ENCODE results near the gene DUSP3. TPM values are rescaled to one million over a fixed set of nuclear protein-coding genes. Genes with fewer than 3 reads are reported as not detected.

DUSP3 gene
- total RNA-seq, 3 donors from 2014 or later = 46.9 to 123 (median 62.9) TPM

DNA sequence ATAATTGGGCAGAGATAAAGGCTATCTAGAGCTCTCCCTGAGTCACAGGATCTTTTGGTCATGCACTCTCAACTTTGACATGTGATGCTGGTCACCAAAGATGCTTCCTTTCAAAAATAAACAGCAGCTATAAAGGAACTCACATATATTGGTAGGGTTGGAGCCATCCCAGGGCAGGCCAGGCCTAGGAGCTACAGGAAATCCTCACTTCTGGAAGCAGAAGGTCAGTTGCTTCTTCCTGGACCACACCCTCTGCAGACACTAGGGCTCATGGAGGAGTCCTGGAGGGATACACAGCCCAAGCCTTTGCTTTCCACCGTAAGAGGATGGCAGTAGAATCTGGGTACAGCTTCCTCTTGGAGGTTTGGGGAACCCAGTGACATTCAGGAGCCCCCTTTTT is 44.8 kb downstream of the DUSP3 start:
- TF ChIP-seq, protein P1, sequence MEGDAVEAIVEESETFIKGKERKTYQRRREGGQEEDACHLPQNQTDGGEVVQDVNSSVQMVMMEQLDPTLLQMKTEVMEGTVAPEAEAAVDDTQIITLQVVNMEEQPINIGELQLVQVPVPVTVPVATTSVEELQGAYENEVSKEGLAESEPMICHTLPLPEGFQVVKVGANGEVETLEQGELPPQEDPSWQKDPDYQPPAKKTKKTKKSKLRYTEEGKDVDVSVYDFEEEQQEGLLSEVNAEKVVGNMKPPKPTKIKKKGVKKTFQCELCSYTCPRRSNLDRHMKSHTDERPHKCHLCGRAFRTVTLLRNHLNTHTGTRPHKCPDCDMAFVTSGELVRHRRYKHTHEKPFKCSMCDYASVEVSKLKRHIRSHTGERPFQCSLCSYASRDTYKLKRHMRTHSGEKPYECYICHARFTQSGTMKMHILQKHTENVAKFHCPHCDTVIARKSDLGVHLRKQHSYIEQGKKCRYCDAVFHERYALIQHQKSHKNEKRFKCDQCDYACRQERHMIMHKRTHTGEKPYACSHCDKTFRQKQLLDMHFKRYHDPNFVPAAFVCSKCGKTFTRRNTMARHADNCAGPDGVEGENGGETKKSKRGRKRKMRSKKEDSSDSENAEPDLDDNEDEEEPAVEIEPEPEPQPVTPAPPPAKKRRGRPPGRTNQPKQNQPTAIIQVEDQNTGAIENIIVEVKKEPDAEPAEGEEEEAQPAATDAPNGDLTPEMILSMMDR (IDR thresholded peaks at IDR 0.05) = no peak
- DNase-seq (no peak), ATAC-seq (no peak)
- Histone ChIP-seq H3K9me3 (no peaks in the 10 kb centered on the region), H3K4me3 (no peak overlapping the region), H3K4me1 (ENCODE audit: low read depth) (no peaks in the 10 kb centered on the region), H3K36me3 (ENCODE audit: low read depth) (no peaks in the 10 kb centered on the region)
- intact Hi-C loops (cut with DNase I, micrococcal nuclease) = no loop called here

DNA sequence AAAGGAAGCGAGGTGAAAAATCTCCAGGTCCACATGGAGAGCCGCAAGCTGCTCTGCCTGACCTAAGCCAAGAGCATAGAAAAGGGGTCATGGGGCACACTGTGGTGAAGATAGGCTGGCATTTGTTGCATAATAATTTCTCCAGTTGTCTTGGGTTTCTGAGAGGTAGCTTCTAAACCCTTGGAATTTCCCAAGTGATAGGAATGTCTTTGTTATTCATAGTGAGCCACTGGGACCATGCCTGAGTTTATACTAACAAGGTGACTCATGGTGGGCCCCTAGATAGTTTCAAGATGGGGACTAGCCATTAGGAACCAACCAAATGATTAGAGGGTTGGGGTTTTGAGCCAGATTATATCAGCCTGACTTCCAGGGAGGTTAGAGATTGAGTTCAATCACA is 45.8 kb downstream of the DUSP3 start:
- TF ChIP-seq, protein P1 (IDR thresholded peaks at IDR 0.05) = no peak
- no peaks in the 10 kb centered on the region for H3K36me3 ChIP-seq (ENCODE audit: low read depth)
- H3K4me1 ChIP-seq (ENCODE audit: low read depth) = no peaks in the 10 kb centered on the region
- H3K9me3 ChIP-seq = no peaks in the 10 kb centered on the region
- intact Hi-C loops (cut with DNase I, micrococcal nuclease) = no loop called here
- ATAC-seq = no peak
- H3K4me3 ChIP-seq = no peak overlapping the region
- DNase-seq = no peak

DNA sequence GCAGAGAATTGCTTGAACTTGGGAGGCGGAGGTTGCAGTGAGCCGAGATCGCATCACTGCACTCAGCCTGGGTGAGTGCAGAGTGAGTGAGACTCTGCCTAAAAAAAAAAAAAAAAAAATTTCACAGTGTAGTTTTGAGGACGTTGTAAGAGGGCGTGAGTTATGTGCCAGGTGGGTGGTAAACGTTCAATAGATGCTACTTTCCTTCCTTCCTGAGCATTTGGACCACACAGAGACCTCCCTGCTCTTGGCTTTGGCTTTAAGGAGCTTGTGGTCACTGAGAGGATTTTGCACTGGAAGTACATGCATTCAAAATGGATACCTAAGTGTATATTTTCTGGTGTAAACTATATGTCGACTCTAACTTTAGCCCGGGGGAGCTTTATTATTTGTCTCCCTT is 50.7 kb downstream of the DUSP3 start:
- no peaks in the 10 kb centered on the region for H3K9me3 ChIP-seq
- DNase-seq = no peak
- TF ChIP-seq, protein P1 (IDR thresholded peaks at IDR 0.05) = no peak
- H3K4me3 ChIP-seq = no peak overlapping the region
- H3K4me1 ChIP-seq (ENCODE audit: low read depth) = no peaks in the 10 kb centered on the region
- no peaks in the 10 kb centered on the region for H3K36me3 ChIP-seq (ENCODE audit: low read depth)
- ATAC-seq = no peak
- intact Hi-C loops (cut with DNase I, micrococcal nuclease) = no loop called here

DNA sequence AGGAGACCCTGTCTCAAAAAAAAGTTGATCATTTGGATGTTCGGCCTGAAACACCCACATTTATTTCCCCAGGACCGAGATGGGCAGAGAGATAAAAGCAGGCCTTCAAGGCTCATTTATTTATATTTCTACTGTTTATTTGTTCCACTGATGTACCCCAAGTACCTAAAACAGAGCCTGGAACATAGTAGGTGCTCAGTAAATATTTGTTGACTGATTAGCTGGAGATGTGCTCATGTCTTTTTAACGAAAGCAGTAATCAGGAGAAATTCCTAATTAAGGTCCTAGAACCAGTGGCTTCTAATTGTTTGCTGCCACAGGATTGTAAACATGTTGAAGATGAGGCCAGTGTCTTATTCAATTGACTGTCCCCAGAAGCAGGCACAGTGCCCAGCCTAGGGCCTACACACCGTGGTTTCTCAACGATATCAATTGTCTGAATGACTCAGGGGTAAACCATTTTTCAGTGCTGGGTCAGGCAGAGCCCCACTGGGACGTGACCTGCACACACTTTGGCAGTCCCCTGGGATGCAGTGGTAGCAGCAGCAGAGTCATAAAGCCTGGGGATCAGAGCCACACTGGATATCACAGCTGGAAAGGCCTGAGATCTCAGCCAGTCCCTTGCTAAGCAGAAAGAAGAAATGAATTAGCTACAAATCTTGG is 54.9 kb downstream of the DUSP3 start:
- DNase-seq (no peak), ATAC-seq (no peak)
- TF ChIP-seq, protein P1 (IDR thresholded peaks at IDR 0.05) = no peak
- Histone ChIP-seq H3K9me3 (no peaks in the 10 kb centered on the region), H3K4me3 (no peak overlapping the region), H3K4me1 (ENCODE audit: low read depth) (no peaks in the 10 kb centered on the region), H3K36me3 (ENCODE audit: low read depth) (no peaks in the 10 kb centered on the region)
- intact Hi-C loops (cut with DNase I, micrococcal nuclease) = no loop called here

DNA sequence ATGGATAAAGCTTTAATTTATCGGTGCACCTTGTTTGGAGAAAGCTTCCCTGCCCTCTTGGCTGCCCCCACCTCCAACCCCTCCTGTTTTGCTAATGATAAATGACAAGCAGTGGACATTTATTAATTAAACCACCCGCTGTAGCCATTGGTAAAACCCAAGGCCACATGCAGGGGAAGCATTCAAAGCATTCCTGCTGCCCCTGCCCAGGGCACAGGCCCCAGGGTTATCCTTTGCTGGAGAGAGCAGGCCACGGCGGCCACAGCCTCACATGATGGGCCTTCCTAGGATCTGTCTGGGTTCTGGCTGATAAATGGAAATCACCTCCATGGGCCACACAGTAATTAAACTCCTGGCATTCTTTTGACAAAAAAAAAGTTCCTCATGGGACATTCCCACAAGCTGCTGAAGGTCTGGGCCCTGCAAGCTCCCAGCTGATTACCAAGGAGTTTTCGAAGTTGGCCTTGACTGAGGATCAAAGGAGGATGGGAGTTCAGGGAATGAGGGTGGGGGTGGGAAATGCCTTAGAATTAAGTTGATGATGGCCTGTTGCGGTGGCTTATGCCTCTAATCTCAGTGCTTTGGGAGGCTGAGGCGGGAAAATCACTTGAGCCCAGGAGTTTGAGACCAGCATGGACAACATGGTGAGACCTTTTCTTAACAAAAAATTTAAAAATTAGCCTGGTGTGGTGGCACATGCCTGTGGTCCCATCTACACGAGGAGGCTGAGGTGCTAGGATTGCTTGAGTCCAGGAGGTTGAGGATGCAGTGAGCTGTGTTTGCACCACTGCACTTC is 55.7 kb downstream of the DUSP3 start:
- no peak overlapping the region for H3K4me3 ChIP-seq
- no peak for DNase-seq
- intact Hi-C loops (cut with DNase I, micrococcal nuclease) = no loop called here
- H3K9me3 ChIP-seq = no peaks in the 10 kb centered on the region
- H3K36me3 ChIP-seq (ENCODE audit: low read depth) = no peaks in the 10 kb centered on the region
- TF ChIP-seq, protein P1 (IDR thresholded peaks at IDR 0.05) = no peak
- no peaks in the 10 kb centered on the region for H3K4me1 ChIP-seq (ENCODE audit: low read depth)
- ATAC-seq = no peak

All from mucosa of descending colon (tissue), 3 donors.